Nephron progenitor cell (in vitro differentiated cells): ENCODE data around the gene MEGF10.

Source experiments
- DNase-seq: peaks from one replicate; pipeline ENCODE4 v3.0.0; 2021
- H3K27ac Mint-ChIP-seq: 2 replicates; pipeline ENCODE4 v1.8.0; 2021; ENCODE audit warnings: mild to moderate bottlenecking, moderate library complexity, mixed read lengths
- H3K27me3 Mint-ChIP-seq: 2 replicates; pipeline ENCODE4 v1.8.0; 2021; ENCODE audit warnings: mild to moderate bottlenecking, low read depth, mixed read lengths; ENCODE audit not compliant: poor library complexity
- H3K36me3 Mint-ChIP-seq: 2 replicates; pipeline ENCODE4 v1.8.0; 2021; ENCODE audit warnings: low read depth, mixed read lengths
- H3K4me1 Mint-ChIP-seq: 2 replicates; pipeline ENCODE4 v1.8.0; 2021; ENCODE audit warnings: mixed read lengths
- H3K4me3 Mint-ChIP-seq: 2 replicates; pipeline ENCODE4 v1.8.0; 2021; ENCODE audit warnings: mild to moderate bottlenecking, moderate library complexity, mixed read lengths
- H3K9me3 Mint-ChIP-seq: 2 replicates; pipeline ENCODE4 v1.8.0; 2021; ENCODE audit warnings: mild to moderate bottlenecking, moderate library complexity, mixed read lengths
- CTCF ChIP-seq: fragments of 200-600 bp; sonication (generic); IDR thresholded peaks from 2 replicates; pipeline ENCODE4 v1.5.0; 2021; ENCODE audit warnings: antibody characterized with exemption

MEGF10 gene

GRCh38 chr5:127406326-127407121 lies 115.9 kb downstream of the MEGF10 start:
- no peak for TF ChIP-seq CTCF
- Mint-ChIP-seq H3K4me1 (peaks cover 46% of the 10 kb centered on the region), H3K36me3 (no peaks in the 10 kb centered on the region), H3K27me3 (no peaks in the 10 kb centered on the region), H3K27ac (peak overlapping the region; percentile 99), H3K9me3 (no peaks in the 10 kb centered on the region), H3K4me3 (peak overlapping the region; percentile 49)
- DNase-seq: peak; percentile 21

GRCh38 chr5:127409246-127409917 lies 118.8 kb downstream of the MEGF10 start:
- Mint-ChIP-seq H3K4me1 (peaks cover 41% of the 10 kb centered on the region), H3K9me3 (no peaks in the 10 kb centered on the region), H3K4me3 (no peak overlapping the region), H3K27ac (no peak overlapping the region), H3K27me3 (no peaks in the 10 kb centered on the region), H3K36me3 (no peaks in the 10 kb centered on the region)
- no peak for DNase-seq
- TF ChIP-seq CTCF: no peak

GRCh38 chr5:127409921-127410675 lies 119.5 kb downstream of the MEGF10 start:
- H3K36me3 Mint-ChIP-seq: no peaks in the 10 kb centered on the region
- no peak for TF ChIP-seq CTCF
- H3K27ac Mint-ChIP-seq: peak overlapping the region; percentile 21
- no peaks in the 10 kb centered on the region for H3K27me3 Mint-ChIP-seq
- peaks cover under 1% of the 10 kb centered on the region for H3K9me3 Mint-ChIP-seq
- H3K4me3 Mint-ChIP-seq: no peak overlapping the region
- peaks cover 49% of the 10 kb centered on the region for H3K4me1 Mint-ChIP-seq
- DNase-seq: no peak

GRCh38 chr5:127410959-127411358 lies 120.4 kb downstream of the MEGF10 start:
- no peak for DNase-seq
- peaks cover 4% of the 10 kb centered on the region for H3K9me3 Mint-ChIP-seq
- H3K4me1 Mint-ChIP-seq: peaks cover 49% of the 10 kb centered on the region
- no peaks in the 10 kb centered on the region for H3K36me3 Mint-ChIP-seq
- peak overlapping the region; percentile 89 for H3K27ac Mint-ChIP-seq
- H3K4me3 Mint-ChIP-seq: no peak overlapping the region
- no peak for TF ChIP-seq CTCF
- no peaks in the 10 kb centered on the region for H3K27me3 Mint-ChIP-seq

GRCh38 chr5:127411381-127411780 lies 120.8 kb downstream of the MEGF10 start:
- DNase-seq: no peak
- no peaks in the 10 kb centered on the region for H3K36me3 Mint-ChIP-seq
- TF ChIP-seq CTCF: no peak
- no peaks in the 10 kb centered on the region for H3K27me3 Mint-ChIP-seq
- peak overlapping the region; percentile 89 for H3K27ac Mint-ChIP-seq
- peaks cover 44% of the 10 kb centered on the region for H3K4me1 Mint-ChIP-seq
- H3K4me3 Mint-ChIP-seq: no peak overlapping the region
- H3K9me3 Mint-ChIP-seq: peaks cover 4% of the 10 kb centered on the region
